Central memory CD8-positive, alpha-beta T cell (primary cell): Measurements from ENCODE around the gene SATB2.

ENCODE experiments used
- ATAC-seq: fragments of 150-1000 bp; cut with Tn5 transposase; replicated peaks from 2 replicates; pipeline ENCODE4 v1.10.0; 2022; ENCODE audit warnings: mild to moderate bottlenecking, moderate FRiP score, moderate number of reproducible peaks; ENCODE audit not compliant: poor library complexity, severe bottlenecking; ENCODE audit errors: extremely low read depth
- DNase-seq, 2 donors: peaks; one replicate each; pipeline ENCODE4 v3.0.0; 2021; ENCODE audit warnings: low spot score in 2 of 2
- H3K27ac Mint-ChIP-seq: one replicate; pipeline ENCODE4 v1.8.0; 2022; ENCODE audit warnings: low read depth, mild to moderate bottlenecking, moderate library complexity, mixed read lengths
- H3K27me3 Mint-ChIP-seq: one replicate; pipeline ENCODE4 v1.8.0; 2022; ENCODE audit warnings: mixed read lengths
- H3K36me3 Mint-ChIP-seq: one replicate; pipeline ENCODE4 v1.8.0; 2022; ENCODE audit warnings: mild to moderate bottlenecking, moderate library complexity, mixed read lengths; ENCODE audit not compliant: insufficient read depth
- H3K4me1 Mint-ChIP-seq: one replicate; pipeline ENCODE4 v1.8.0; 2022; ENCODE audit warnings: mixed read lengths
- H3K4me3 Mint-ChIP-seq: one replicate; pipeline ENCODE4 v1.8.0; 2022; ENCODE audit warnings: mild to moderate bottlenecking, moderate library complexity, mixed read lengths
- H3K9me3 Mint-ChIP-seq: one replicate; pipeline ENCODE4 v1.8.0; 2022; ENCODE audit warnings: mixed read lengths

Gene SATB2

DNA sequence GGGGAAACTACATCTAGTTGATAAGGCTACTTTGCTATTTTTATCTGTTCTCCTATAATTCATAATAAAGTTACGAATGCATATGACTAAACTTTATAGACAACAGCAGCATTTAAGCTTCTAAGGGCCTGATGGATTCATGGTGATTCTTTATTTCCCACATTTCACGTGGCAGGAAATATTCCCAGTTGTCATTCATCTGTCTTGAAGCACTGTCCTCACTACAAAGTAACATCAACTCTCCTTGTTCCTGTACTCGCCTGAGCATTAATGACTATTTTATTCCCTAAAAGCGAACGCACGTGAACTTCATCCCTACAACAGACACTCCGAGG, 2.6 kb downstream of the SATB2 start:
- no peaks in the 10 kb centered on the region for H3K9me3 Mint-ChIP-seq
- peaks cover 4% of the 10 kb centered on the region for H3K36me3 Mint-ChIP-seq
- peaks cover 16% of the 10 kb centered on the region for H3K4me1 Mint-ChIP-seq
- ATAC-seq (no peak), DNase-seq (no peak)
- peaks cover 62% of the 10 kb centered on the region for H3K27me3 Mint-ChIP-seq
- no peak overlapping the region for H3K4me3 Mint-ChIP-seq
- no peak overlapping the region for H3K27ac Mint-ChIP-seq

DNA sequence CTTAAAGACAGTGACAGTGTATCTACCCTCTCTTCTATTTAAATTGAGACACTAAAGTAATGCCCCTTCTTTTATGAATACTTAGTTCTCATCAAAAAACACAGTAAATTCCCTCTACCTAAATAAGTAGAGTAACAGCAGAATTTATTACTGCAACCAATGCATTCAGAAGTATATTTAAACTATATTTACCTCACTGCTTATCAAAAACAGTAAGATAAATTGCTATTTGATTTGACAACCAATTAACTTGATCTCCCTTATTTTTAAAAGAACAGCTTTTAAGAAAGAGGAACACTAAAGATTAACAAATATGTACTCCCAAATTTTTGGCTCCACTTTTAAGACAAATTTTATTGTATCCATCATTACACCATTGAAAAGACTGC, 4.8 kb downstream of the SATB2 start:
- Mint-ChIP-seq H3K4me1 (peaks cover 7% of the 10 kb centered on the region), H3K4me3 (no peak overlapping the region), H3K36me3 (peaks cover 1% of the 10 kb centered on the region), H3K27ac (no peak overlapping the region), H3K9me3 (no peaks in the 10 kb centered on the region), H3K27me3 (peaks cover 60% of the 10 kb centered on the region)
- DNase-seq, result no peak
- no peak for ATAC-seq

- Mint-ChIP-seq H3K9me3 (no peaks in the 10 kb centered on the region), H3K4me3 (no peak overlapping the region), H3K27me3 (peaks cover 58% of the 10 kb centered on the region), H3K4me1 (peaks cover 6% of the 10 kb centered on the region), H3K27ac (no peak overlapping the region), H3K36me3 (peaks cover 1% of the 10 kb centered on the region)
- DNase-seq, result no peak
- no peak for ATAC-seq
Observed at GRCh38 chr2:199452260-199452990, 5.3 kb downstream of the SATB2 start.

GRCh38 chr2:199449956-199450355, 7.8 kb downstream of the SATB2 start:
- H3K4me1 Mint-ChIP-seq, result no peaks in the 10 kb centered on the region
- no peaks in the 10 kb centered on the region for H3K36me3 Mint-ChIP-seq
- no peak for ATAC-seq

DNA sequence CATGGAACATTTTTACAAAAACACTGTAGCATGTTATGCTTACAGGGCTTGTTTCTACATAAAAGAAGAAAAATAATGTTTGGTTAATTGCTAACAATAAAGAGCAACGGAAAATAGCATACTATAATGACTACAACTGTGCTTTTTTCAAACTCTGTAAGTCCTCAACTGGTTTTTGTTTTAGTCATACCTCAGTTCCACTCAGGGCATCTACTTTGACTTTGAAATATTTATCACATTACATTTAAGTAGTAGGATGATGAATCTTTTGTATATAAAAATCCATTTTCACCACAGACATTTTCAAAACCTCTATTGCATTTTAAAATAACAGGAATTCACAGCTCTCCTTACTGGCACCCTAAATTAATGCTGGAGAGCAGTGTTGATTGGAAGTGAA, 8.3 kb downstream of the SATB2 start:
- H3K27ac Mint-ChIP-seq, result no peak overlapping the region
- no peak for ATAC-seq
- H3K9me3 Mint-ChIP-seq, result no peaks in the 10 kb centered on the region
- H3K4me3 Mint-ChIP-seq, result no peak overlapping the region
- H3K4me1 Mint-ChIP-seq, result no peaks in the 10 kb centered on the region
- no peak for DNase-seq
- H3K27me3 Mint-ChIP-seq, result peaks cover 45% of the 10 kb centered on the region
- H3K36me3 Mint-ChIP-seq, result no peaks in the 10 kb centered on the region

More at GRCh38 chr2:199449956-199450355, 7.8 kb downstream of the SATB2 start:
- Mint-ChIP-seq H3K4me3 (no peak overlapping the region), H3K27ac (no peak overlapping the region), H3K27me3 (peaks cover 45% of the 10 kb centered on the region), H3K9me3 (no peaks in the 10 kb centered on the region)
- no peak for DNase-seq

DNA sequence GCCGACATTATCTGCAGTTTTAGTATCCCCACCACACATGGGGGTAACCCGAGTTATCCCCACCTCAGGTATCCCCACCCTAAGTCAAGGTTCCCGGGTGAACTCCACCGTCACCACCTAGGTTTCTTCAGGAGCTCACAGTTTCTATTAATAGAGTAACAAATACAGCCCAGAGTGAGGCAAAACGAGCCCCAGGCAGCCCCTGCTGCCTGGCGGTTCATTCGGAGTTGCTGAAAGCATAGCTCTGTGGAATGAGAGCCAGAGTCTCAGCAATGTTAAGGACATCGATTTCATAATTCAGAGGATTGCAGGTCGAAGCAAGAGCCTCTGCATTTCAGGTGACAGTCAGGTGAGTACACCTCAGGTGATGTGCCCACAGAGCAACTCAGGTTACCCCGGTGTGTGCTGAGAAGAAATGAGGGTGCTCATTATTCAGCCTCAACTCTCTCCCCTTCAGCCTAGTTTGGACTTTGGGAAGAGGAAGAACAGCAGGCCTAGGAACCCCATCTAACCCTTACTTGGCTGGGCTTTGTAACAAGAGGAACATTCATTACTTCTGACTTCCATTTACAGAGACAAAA, 10.7 kb downstream of the SATB2 start:
- Mint-ChIP-seq H3K36me3 (no peaks in the 10 kb centered on the region), H3K9me3 (no peaks in the 10 kb centered on the region), H3K4me1 (no peaks in the 10 kb centered on the region), H3K27me3 (peaks cover 36% of the 10 kb centered on the region), H3K27ac (no peak overlapping the region), H3K4me3 (no peak overlapping the region)
- ATAC-seq, result no peak
- no peak for DNase-seq

GRCh38 chr2:199444749-199445148, 13.0 kb downstream of the SATB2 start:
- Mint-ChIP-seq H3K36me3 (no peaks in the 10 kb centered on the region), H3K4me1 (no peaks in the 10 kb centered on the region), H3K27me3 (peaks cover 26% of the 10 kb centered on the region), H3K9me3 (no peaks in the 10 kb centered on the region), H3K4me3 (no peak overlapping the region), H3K27ac (no peak overlapping the region)
- DNase-seq, result no peak
- ATAC-seq, result no peak

- H3K4me3 Mint-ChIP-seq, result no peak overlapping the region
- H3K27me3 Mint-ChIP-seq, result peaks cover 22% of the 10 kb centered on the region
- no peaks in the 10 kb centered on the region for H3K4me1 Mint-ChIP-seq
- no peaks in the 10 kb centered on the region for H3K36me3 Mint-ChIP-seq
- no peak for DNase-seq
- no peak overlapping the region for H3K27ac Mint-ChIP-seq
- H3K9me3 Mint-ChIP-seq, result no peaks in the 10 kb centered on the region
- ATAC-seq, result no peak
Observed at GRCh38 chr2:199443589-199444130, 14.1 kb downstream of the SATB2 start.

DNA sequence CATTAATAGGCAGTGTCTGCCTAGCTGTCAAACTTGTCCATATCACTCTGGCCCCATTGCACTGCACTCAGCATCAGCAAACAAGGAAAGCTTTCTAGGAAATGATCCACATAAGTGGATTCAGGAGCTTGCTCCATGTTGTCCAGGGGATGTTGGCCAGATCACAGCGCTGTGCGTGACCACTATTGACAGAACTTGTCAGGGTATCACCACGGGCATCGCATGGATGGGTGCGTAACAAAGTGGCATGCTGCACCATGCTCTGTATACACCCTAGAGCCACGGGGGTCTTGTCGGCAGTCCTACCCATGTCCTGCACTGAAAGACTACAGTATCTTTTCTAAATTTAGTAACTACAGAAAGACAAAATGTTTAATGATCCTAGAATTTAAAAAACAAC, 15.6 kb downstream of the SATB2 start:
- no peaks in the 10 kb centered on the region for H3K4me1 Mint-ChIP-seq
- no peak for ATAC-seq
- H3K27me3 Mint-ChIP-seq, result peaks cover 14% of the 10 kb centered on the region
- H3K36me3 Mint-ChIP-seq, result no peaks in the 10 kb centered on the region
- DNase-seq, result no peak
- H3K27ac Mint-ChIP-seq, result no peak overlapping the region
- H3K4me3 Mint-ChIP-seq, result no peak overlapping the region
- no peaks in the 10 kb centered on the region for H3K9me3 Mint-ChIP-seq

- no peaks in the 10 kb centered on the region for H3K36me3 Mint-ChIP-seq
- H3K9me3 Mint-ChIP-seq, result no peaks in the 10 kb centered on the region
- no peak overlapping the region for H3K27ac Mint-ChIP-seq
- DNase-seq, result no peak
- no peaks in the 10 kb centered on the region for H3K4me1 Mint-ChIP-seq
- H3K27me3 Mint-ChIP-seq, result peaks cover 10% of the 10 kb centered on the region
- H3K4me3 Mint-ChIP-seq, result no peak overlapping the region
- no peak for ATAC-seq
Observed at GRCh38 chr2:199441759-199442158, 16.0 kb downstream of the SATB2 start.

GRCh38 chr2:199440118-199440517, 17.6 kb downstream of the SATB2 start:
- ATAC-seq (no peak), DNase-seq (no peak)
- Mint-ChIP-seq H3K4me3 (no peak overlapping the region), H3K4me1 (no peaks in the 10 kb centered on the region), H3K36me3 (no peaks in the 10 kb centered on the region), H3K27ac (no peak overlapping the region), H3K9me3 (no peaks in the 10 kb centered on the region), H3K27me3 (peaks cover 8% of the 10 kb centered on the region)

DNA sequence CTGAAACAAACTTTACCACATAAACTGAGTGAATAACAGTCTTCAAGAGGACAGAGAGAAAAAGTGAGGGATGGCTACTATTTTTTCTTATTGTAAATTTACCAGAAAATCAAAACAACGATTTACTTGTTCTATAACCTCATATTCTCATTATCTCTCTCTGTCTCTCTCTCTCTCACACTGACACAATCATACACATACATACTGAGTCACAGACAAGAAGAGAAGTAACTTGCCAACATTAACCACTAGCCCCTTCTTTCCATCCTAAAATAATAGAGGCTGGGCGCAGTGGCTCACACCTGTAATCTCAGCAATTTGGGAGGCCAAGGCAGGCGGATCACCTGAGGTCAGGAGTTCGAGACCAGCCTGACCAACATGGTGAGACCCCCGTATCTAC, 18.2 kb downstream of the SATB2 start:
- no peak overlapping the region for H3K4me3 Mint-ChIP-seq
- H3K36me3 Mint-ChIP-seq, result no peaks in the 10 kb centered on the region
- no peak for DNase-seq
- peaks cover 5% of the 10 kb centered on the region for H3K27me3 Mint-ChIP-seq
- H3K27ac Mint-ChIP-seq, result no peak overlapping the region
- no peaks in the 10 kb centered on the region for H3K4me1 Mint-ChIP-seq
- ATAC-seq, result no peak
- H3K9me3 Mint-ChIP-seq, result no peaks in the 10 kb centered on the region

- no peaks in the 10 kb centered on the region for H3K9me3 Mint-ChIP-seq
- H3K36me3 Mint-ChIP-seq, result no peaks in the 10 kb centered on the region
- no peak overlapping the region for H3K4me3 Mint-ChIP-seq
- ATAC-seq (no peak), DNase-seq (no peak)
- H3K4me1 Mint-ChIP-seq, result no peaks in the 10 kb centered on the region
- H3K27ac Mint-ChIP-seq, result no peak overlapping the region
- H3K27me3 Mint-ChIP-seq, result peaks cover under 1% of the 10 kb centered on the region
Observed at GRCh38 chr2:199439066-199439465, 18.7 kb downstream of the SATB2 start.
